Right lobe of liver (tissue), 6 donors: ENCODE data around the gene GBGT1. TPM values are rescaled to one million over a fixed set of nuclear protein-coding genes. Genes with fewer than 3 reads are reported as not detected.

ENCODE experiments used
- ATAC-seq, 4 donors: fragments of 200-7000 bp; cut with Tn5 transposase; one replicate each; pipeline ENCODE4 v1.9.1; 2020; ENCODE audit warnings: mild to moderate bottlenecking in 4 of 4, moderate library complexity in 4 of 4
- DNase-seq, 3 donors: peaks; one replicate each; pipeline ENCODE4 v3.0.0-alpha.2; 2020
- H3K27ac ChIP-seq, 3 donors: fragments of 200-600 bp; one replicate each; pipeline ENCODE4 v1.8.0; 2022
- H3K27me3 ChIP-seq, 2 donors: fragments of 200-600 bp; one replicate each; pipeline ENCODE4 v1.8.0; 2022
- H3K36me3 ChIP-seq, 4 donors: fragments of 200-600 bp; sonication (generic) in 1 of 4; one replicate each; pipeline versions ENCODE4 v1.5.1 to v1.8.0; 2017 to 2022; ENCODE audit warnings: control low read depth in 1 of 4
- H3K4me1 ChIP-seq, 4 donors: fragments of 200-600 bp; sonication (generic) in 1 of 4; one replicate each; pipeline versions ENCODE4 v1.5.1 to v1.8.0; 2017 to 2022; ENCODE audit warnings: control low read depth in 1 of 4
- H3K4me3 ChIP-seq, 3 donors: fragments of 200-600 bp; one replicate each; pipeline ENCODE4 v1.8.0; 2022
- H3K9me3 ChIP-seq, 4 donors: fragments of 200-600 bp; sonication (generic) in 1 of 4; one replicate each; pipeline versions ENCODE4 v1.5.1 to v1.8.0; 2017 to 2022; ENCODE audit warnings: control low read depth in 1 of 4
- CTCF ChIP-seq, 4 donors: fragments of 200-600 bp in 3 of 4; fragments of 450-650 bp in 1 of 4; IDR thresholded peaks; one replicate each; pipeline versions ENCODE4 v1.5.1 to v1.8.0; 2016 to 2022; ENCODE audit warnings: antibody characterized with exemption in 4 of 4, mild to moderate bottlenecking in 2 of 4
- POLR2A ChIP-seq: fragments of 450-650 bp; IDR thresholded peaks from one replicate; pipeline ENCODE4 v1.6.1; 2017; ENCODE audit warnings: antibody characterized with exemption, mild to moderate bottlenecking
- WGBS: methylation state at CpG from one replicate; pipeline ENCODE4 v1.1.6; 2018; ENCODE audit warnings: low coverage, low lambda C conversion rate; ENCODE audit not compliant: insufficient coverage; ENCODE audit errors: missing lambda C conversion rate; 5-methylcytosine and 5-hydroxymethylcytosine counted together
- intact Hi-C, 2 donors: fragments of 100-400 bp; cut with DNase I; formaldehyde crosslinking; loops; one replicate each; pipeline versions ENCODE4 v1.11.2 to v1.14.1; 2022
- total RNA-seq, 6 experiments: library from RNA; depleted of rRNA in 2 of 6; stranded (reverse); fragments of >200 nt in 2 of 6; fragmentation: NEBNext Ultra II Directional in 3 of 6; extraction: Animal tissue kit (Norgen Biotek cat#: 25700) in 3 of 6; gene quantifications; one replicate each; pipeline versions ENCODE4 v1.1.0 to v1.2.4, GENCODE V29; 2016 to 2023
- donor health status: DM: no; HTN: yes; CAD: no.
- donor health status: DM: no; HTN: no; CAD: no.
- donor health status: DM: no; HTN: no; CAD: no.
- donor health status: DM: no; HTN: yes; CAD: no.
- donor health status: DM: no; HTN: yes; CAD: no.

Gene GBGT1
- total RNA-seq, 6 experiments from 2014 or later: 0.68 to 3.7 (median 1.9) TPM

DNA sequence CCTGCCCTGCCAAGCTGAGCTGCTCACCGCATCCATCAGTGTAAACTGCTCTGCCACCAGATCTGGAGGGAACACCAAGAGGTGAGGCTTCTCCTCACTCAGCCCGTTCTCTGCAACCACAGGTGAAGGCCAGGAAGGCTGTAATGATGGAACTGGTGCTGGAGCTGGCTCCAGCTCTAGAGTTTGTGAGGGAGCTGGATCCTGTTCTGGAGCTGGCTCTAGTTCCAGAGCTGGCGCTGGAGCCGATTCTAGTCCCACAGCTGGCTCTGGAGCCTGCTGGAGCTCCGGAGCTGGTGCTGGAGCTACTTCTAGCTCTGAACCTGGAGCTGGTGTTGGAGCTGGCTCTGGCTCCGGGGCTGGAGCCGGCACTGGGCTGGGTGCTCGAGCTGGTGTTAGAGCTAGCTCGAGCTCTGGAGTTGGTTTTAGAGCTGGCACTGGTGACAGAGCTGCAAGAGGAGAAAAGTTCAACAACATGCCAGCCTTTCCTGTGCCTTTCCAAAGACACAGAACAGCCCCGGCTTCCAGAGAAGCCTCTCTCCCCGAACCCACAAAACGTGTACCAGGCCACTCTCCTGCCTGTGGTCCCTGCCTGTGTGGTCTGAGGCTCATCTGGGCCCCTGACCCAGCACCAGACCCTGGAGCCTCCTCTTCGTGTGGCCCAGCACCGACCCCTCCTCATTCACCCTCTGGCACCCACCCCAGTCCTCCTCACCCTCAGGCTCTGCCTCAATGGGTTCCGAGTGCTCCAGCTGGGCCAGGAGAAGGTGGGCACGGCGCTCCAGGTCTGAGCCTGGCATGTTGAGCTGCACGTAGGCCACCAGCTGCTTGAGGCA is 55.5 kb downstream of the GBGT1 start:
- WGBS: no CpG with 5 or more reads among the region's 18 CpGs
- DNase-seq: peak; percentile 17 to 43 (median 27)
- intact Hi-C loops: no loop called here

GRCh38 chr9:133107245-133107722 is 56.4 kb downstream of the GBGT1 start:
- Histone ChIP-seq H3K27ac (no peak overlapping the region), H3K36me3 (peaks cover 2 to 19% (median 9%) of the 10 kb centered on the region in 4 donors), H3K4me1 (peaks cover 0 to under 1% (median 0%) of the 10 kb centered on the region in 4 donors), H3K27me3 (no peaks in the 10 kb centered on the region), H3K4me3 (no peak overlapping the region), H3K9me3 (no peaks in the 10 kb centered on the region)
- DNase-seq (peak; percentile 15 to 37 (median 29)), ATAC-seq (no peak)
- TF ChIP-seq CTCF (IDR thresholded peaks at IDR 0.05) (no peak), POLR2A (no peak)
- 100% methylated on average over 1 of the region's 13 CpGs for WGBS
- intact Hi-C loops: no loop called here

More for the DNA sequence above, 55.5 kb downstream of the GBGT1 start:
- Histone ChIP-seq H3K9me3 (no peaks in the 10 kb centered on the region), H3K27ac (no peak overlapping the region), H3K4me3 (no peak overlapping the region), H3K4me1 (peaks cover 0 to 9% (median 4%) of the 10 kb centered on the region in 4 donors), H3K27me3 (no peaks in the 10 kb centered on the region), H3K36me3 (peaks cover 0 to 13% (median 7%) of the 10 kb centered on the region in 4 donors)
- no peak for ATAC-seq
- no peak for TF ChIP-seq POLR2A
- TF ChIP-seq CTCF (IDR thresholded peaks at IDR 0.05): no peak

DNA sequence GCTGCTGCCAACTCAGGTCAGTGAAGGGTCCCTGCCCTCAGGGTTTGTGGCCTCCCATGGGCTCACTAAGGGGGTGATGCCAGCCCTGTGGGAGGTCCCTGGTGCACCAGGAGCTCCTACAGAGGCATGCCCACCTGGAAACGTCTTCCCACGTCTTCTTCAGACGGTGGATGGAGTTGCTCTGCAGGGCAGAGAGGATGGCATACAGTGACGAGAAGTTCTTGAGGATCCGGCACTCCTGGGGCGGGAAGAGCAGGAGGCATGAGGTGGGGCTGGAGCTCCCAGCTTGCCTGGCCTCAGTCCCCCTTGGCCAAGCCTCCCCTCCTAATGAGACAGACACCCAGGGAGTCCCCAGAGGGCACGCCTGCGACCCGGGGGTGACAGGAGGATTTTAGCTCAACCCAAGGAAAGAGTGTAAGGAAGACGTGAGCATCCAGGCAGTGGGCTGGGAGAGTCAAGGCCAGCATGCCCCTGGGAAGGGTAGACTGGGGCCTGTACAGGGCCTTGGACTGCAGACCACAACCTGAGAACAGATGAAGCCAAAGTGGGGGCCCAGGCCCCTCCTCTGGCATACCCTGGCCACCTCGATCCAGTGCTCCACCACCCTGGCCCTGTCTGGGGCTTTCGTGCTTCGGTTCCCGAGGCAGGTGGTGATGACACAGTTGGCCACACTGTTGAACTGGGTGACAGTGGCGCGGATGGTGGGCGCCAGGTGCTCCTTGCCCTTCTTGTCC is 57.0 kb downstream of the GBGT1 start:
- 98% methylated on average over 4 of the region's 17 CpGs for WGBS
- peaks cover 2 to 19% (median 14%) of the 10 kb centered on the region in 4 donors for H3K36me3 ChIP-seq
- H3K4me3 ChIP-seq: no peak overlapping the region

DNA sequence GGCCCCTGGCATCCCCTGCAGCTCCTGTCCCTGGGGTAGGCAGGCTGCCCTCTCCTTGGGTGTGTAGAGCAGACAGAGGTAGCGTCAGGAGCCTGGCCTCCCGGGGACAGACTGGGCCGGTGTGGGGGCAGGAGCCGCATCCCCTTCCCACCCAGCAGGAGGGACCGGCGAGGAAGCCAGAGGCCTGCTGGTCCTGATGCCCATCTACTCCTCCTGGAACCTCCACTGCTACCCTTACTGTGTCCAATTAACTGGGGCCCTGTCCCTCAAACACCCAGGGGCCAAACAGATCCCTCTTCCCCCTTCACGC is 58.3 kb downstream of the GBGT1 start:
- H3K36me3 ChIP-seq: peaks cover 3 to 28% (median 20%) of the 10 kb centered on the region in 4 donors
- ATAC-seq: no peak
- WGBS: no CpG with 5 or more reads among the region's 7 CpGs
- DNase-seq: peak; percentile 18 to 51 (median 43)
- no peak overlapping the region for H3K27ac ChIP-seq
- no peak for TF ChIP-seq POLR2A
- TF ChIP-seq CTCF (IDR thresholded peaks at IDR 0.05): no peak
- intact Hi-C loops: no loop called here
- H3K4me3 ChIP-seq: no peak overlapping the region
- H3K4me1 ChIP-seq: no peaks in the 10 kb centered on the region
- no peaks in the 10 kb centered on the region for H3K9me3 ChIP-seq
- no peaks in the 10 kb centered on the region for H3K27me3 ChIP-seq

More for the DNA sequence above, 57.0 kb downstream of the GBGT1 start:
- no peaks in the 10 kb centered on the region for H3K4me1 ChIP-seq
- TF ChIP-seq POLR2A (no peak), CTCF (IDR thresholded peaks at IDR 0.05) (no peak)
- H3K9me3 ChIP-seq: no peaks in the 10 kb centered on the region
- intact Hi-C loops: no loop called here
- no peak for ATAC-seq
- H3K27me3 ChIP-seq: no peaks in the 10 kb centered on the region
- peak in 2 of 3 donors; percentile 19 to 47 for DNase-seq
- no peak overlapping the region for H3K27ac ChIP-seq
